Activated B cell treated with CpG ODN at 0.5 μM for 24 hours (primary cell): Measurements from ENCODE around the gene DNAJB8. TPM values are rescaled to one million over a fixed set of nuclear protein-coding genes. Genes with fewer than 3 reads are reported as not detected.
A peak's percentile ranks its signal among the peaks of the same experiment; 100 is the strongest.

Experiments
- ATAC-seq: fragments of 200-7000 bp; cut with Tn5 transposase; one replicate; pipeline ENCODE4 v1.10.0; 2021; ENCODE audit warnings: low read depth, mild to moderate bottlenecking, moderate library complexity
- CTCF ChIA-PET: fragments of 350-600 bp; sonication (Branson Sonifier 250); formaldehyde crosslinking; loops from one replicate; lab custom pipeline; 2021; ENCODE audit warnings: antibody characterized with exemption; lab: Charles Lee
- POLR2A ChIA-PET: fragments of 350-600 bp; sonication (Branson Sonifier 250); formaldehyde crosslinking; loops from one replicate; lab custom pipeline; 2021; ENCODE audit warnings: antibody characterized with exemption; lab: Charles Lee
- DNase-seq: peaks from one replicate; pipeline ENCODE4 v3.0.0; 2022
- H3K27ac Mint-ChIP-seq: one replicate; pipeline ENCODE4 v1.8.0; 2020; ENCODE audit warnings: mixed read lengths
- H3K27me3 Mint-ChIP-seq: one replicate; pipeline ENCODE4 v1.8.0; 2021; ENCODE audit warnings: mixed read lengths
- H3K36me3 Mint-ChIP-seq: one replicate; pipeline ENCODE4 v1.8.0; 2021; ENCODE audit warnings: low read depth, mixed read lengths
- H3K4me1 Mint-ChIP-seq: one replicate; pipeline ENCODE4 v1.8.0; 2021; ENCODE audit warnings: mixed read lengths
- H3K4me3 Mint-ChIP-seq: one replicate; pipeline ENCODE4 v1.8.0; 2020; ENCODE audit warnings: mild to moderate bottlenecking, mixed read lengths
- H3K9me3 Mint-ChIP-seq: one replicate; pipeline ENCODE4 v1.8.0; 2020; ENCODE audit warnings: mixed read lengths
- CTCF ChIP-seq: fragments of 200-600 bp; IDR thresholded peaks from one replicate; pipeline ENCODE4 v1.8.0; 2022; ENCODE audit warnings: antibody characterized with exemption, mild to moderate bottlenecking
- intact Hi-C: fragments of 100-400 bp; cut with micrococcal nuclease; formaldehyde crosslinking; loops from one replicate; pipeline ENCODE4 v1.15.1; 2024
- total RNA-seq: library from RNA; stranded (reverse); gene quantifications from 2 replicates; pipeline ENCODE4 v1.2.3, GENCODE V29; 2022

The DNAJB8 gene
- total RNA-seq, 1 donor from 2014 or later = not detected

- POLR2A ChIA-PET = no interaction called here
- intact Hi-C loops = loop anchor here (5.0 kb wide), 1 partner anchor 113 kb away; no protein-coding TSS in a partner anchor
- H3K27ac Mint-ChIP-seq = no peak overlapping the region
- CTCF ChIA-PET = no interaction called here
- H3K9me3 Mint-ChIP-seq = no peaks in the 10 kb centered on the region
- no peak for DNase-seq
- no peak overlapping the region for H3K4me3 Mint-ChIP-seq
- no peak for ATAC-seq
- H3K4me1 Mint-ChIP-seq = peaks cover 32% of the 10 kb centered on the region
- no peak for TF ChIP-seq CTCF
- no peaks in the 10 kb centered on the region for H3K36me3 Mint-ChIP-seq
- peaks cover 63% of the 10 kb centered on the region for H3K27me3 Mint-ChIP-seq
Measured at GRCh38 chr3:128494367-128494650, 27.6 kb upstream of the DNAJB8 start.

- Mint-ChIP-seq H3K27ac (no peak overlapping the region), H3K4me3 (no peak overlapping the region), H3K27me3 (peaks cover 59% of the 10 kb centered on the region), H3K36me3 (no peaks in the 10 kb centered on the region), H3K9me3 (no peaks in the 10 kb centered on the region), H3K4me1 (peaks cover 32% of the 10 kb centered on the region)
- ATAC-seq (no peak), DNase-seq (no peak)
- ChIA-PET POLR2A (no interaction called here), CTCF (no interaction called here)
- no peak for TF ChIP-seq CTCF
- intact Hi-C loops = loop anchor here (5.0 kb wide), 1 partner anchor 114 kb away; no protein-coding TSS in a partner anchor
Measured at GRCh38 chr3:128493570-128494366, 27.1 kb upstream of the DNAJB8 start.

GRCh38 chr3:128492671-128493569 lies 26.2 kb upstream of the DNAJB8 start, which contains the start of gene GATA2:
TSS of gene GATA2 (minus strand) at chr3:128493201. CDS start at chr3:128487031, 6,170 bp downstream.
- Mint-ChIP-seq H3K36me3 (no peaks in the 10 kb centered on the region), H3K4me1 (peaks cover 38% of the 10 kb centered on the region), H3K9me3 (no peaks in the 10 kb centered on the region), H3K27me3 (peaks cover 57% of the 10 kb centered on the region), H3K4me3 (peak within 1 kb of the TSS; percentile 35), H3K27ac (no peak within 1 kb of the TSS)
- CTCF ChIA-PET = no interaction called here
- DNase-seq (peak; percentile 35), ATAC-seq (no peak)
- no peak for TF ChIP-seq CTCF
- intact Hi-C loops = loop anchor here (5.0 kb wide), 1 partner anchor 114 kb away; no protein-coding TSS in a partner anchor
- POLR2A ChIA-PET = no interaction called here

- POLR2A ChIA-PET = no interaction called here
- H3K27me3 Mint-ChIP-seq = peaks cover 55% of the 10 kb centered on the region
Measured at GRCh38 chr3:128491941-128492670, 25.4 kb upstream of the DNAJB8 start.

More at GRCh38 chr3:128491941-128492670, 25.4 kb upstream of the DNAJB8 start:
- peak overlapping the region; percentile 35 for H3K4me3 Mint-ChIP-seq
- CTCF ChIA-PET = no interaction called here
- no peaks in the 10 kb centered on the region for H3K9me3 Mint-ChIP-seq
- DNase-seq (peak; percentile 36), ATAC-seq (no peak)
- no peaks in the 10 kb centered on the region for H3K36me3 Mint-ChIP-seq
- no peak overlapping the region for H3K27ac Mint-ChIP-seq
- intact Hi-C loops = loop anchor here (5.0 kb wide), 1 partner anchor 115 kb away; no protein-coding TSS in a partner anchor
- peaks cover 37% of the 10 kb centered on the region for H3K4me1 Mint-ChIP-seq
- no peak for TF ChIP-seq CTCF
